HepG2 (cell line): ENCODE results near the gene EPHA6.

Experiments used
- FOXK2 ChIP-seq: fragments of 450-650 bp; IDR thresholded peaks from 2 replicates; pipeline ENCODE4 v1.6.1; 2016
- ZBTB8A ChIP-seq: sonication (generic); formaldehyde crosslinking; IDR thresholded peaks from 2 replicates; pipeline ENCODE4 v1.4.0; 2020; ENCODE audit warnings: mild to moderate bottlenecking, low read depth, missing genetic modification reagents, borderline replicate concordance
- ZHX1 ChIP-seq: sonication (generic); formaldehyde crosslinking; IDR thresholded peaks from 2 replicates; pipeline ENCODE4 v1.8.1; 2022; ENCODE audit warnings: low read depth, mild to moderate bottlenecking, missing genetic modification reagents

GRCh38 chr3:97338375-97338774 is 524.0 kb downstream of the EPHA6 start:
- TF ChIP-seq ZBTB8A (CRISPR knock-in tag), result no peak
- no peak for TF ChIP-seq ZHX1 (CRISPR knock-in tag)
- TF ChIP-seq FOXK2, result no peak
